Non-pigmented ciliary epithelial cell (primary cell): ENCODE data around the gene ARHGEF35.
"Not testable (repeated sequence)": the region's sequence is repeated elsewhere in the genome, so short reads cannot be mapped to it uniquely, and the experiment has no call there.

ENCODE experiments used
- DNase-seq: peaks from one replicate; pipeline ENCODE4 v3.0.0-alpha.2; 2010; ENCODE audit warnings: low read depth

ARHGEF35 gene

DNA sequence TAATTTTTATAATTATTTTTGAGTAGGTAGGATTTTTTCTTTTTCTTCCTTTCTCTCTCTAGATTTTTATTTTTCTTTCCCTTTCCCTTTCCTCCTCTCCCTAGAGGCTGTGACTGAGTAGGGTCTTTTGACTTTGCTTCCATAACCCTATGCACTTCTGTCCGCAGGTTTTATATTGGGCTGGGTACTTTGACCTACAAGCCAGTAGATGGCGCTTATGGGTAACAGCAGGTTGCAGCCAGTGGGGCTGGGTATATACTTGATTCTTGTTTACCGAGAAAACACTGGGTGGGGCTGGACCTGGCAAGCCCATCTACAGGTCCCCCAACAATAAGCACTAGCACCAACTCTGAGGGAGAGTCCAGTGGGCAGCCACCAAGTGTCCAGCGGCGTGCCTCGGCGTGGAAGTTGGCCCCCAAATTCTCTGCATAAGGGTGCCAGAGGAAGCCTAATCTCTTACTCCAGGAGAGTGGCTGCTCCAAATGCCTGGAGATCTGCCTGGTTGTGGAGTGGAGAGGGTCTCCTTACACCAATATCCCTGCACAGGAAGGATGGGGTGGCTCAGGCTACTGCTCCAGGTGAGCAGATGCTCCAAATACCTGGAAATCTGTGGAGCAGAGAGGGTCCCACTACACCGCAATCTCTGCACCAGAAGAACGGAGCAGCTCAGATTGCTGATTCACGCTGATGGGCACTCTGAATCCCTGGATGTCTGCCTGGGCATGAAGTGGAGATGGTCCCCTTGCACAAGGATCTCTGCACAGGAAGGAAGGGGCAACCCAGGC lies 17.1 kb downstream of the ARHGEF35 start:
- not testable (repeated sequence) for DNase-seq

DNA sequence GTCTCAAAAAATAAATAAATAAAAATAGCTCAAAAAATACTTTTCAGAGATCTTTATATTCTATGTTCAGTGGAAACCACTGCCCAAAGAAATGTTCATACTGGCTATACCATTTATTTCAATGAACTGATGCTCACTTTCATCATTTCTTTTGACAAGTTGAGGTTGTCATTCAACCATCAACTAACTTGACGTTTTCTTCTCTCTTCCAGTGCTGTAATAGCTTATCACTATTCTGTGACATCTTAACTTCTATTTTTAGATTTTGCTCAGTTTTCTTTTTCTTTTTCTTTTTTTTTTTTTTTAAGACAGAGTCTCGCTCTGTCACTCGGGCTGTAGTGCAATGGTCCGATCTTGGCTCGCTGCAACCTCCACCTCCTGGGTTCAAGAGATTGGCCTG lies 21.0 kb downstream of the ARHGEF35 start:
- DNase-seq, result no peak

GRCh38 chr7:144171594-144172350 lies 23.9 kb downstream of the ARHGEF35 start:
- peak; percentile 8 for DNase-seq

DNA sequence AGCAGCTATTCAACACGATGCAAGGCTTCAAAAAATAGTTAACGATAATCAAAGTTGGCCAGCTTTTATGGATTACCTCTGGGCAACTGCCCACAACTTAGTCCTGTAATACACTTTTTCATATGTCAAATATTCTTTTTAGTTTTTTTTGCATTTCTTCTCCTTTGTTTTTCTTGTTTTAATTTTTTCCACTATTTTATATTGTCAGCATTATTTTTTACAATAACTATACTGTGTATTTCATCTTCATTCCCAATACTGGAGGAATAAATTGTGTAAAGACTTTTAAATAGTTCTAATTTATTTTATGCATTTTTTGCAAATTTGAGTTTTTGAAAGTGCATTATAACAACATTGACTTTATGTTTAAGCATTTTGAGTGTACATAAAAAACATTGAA lies 30.8 kb downstream of the ARHGEF35 start:
- DNase-seq, result no peak

DNA sequence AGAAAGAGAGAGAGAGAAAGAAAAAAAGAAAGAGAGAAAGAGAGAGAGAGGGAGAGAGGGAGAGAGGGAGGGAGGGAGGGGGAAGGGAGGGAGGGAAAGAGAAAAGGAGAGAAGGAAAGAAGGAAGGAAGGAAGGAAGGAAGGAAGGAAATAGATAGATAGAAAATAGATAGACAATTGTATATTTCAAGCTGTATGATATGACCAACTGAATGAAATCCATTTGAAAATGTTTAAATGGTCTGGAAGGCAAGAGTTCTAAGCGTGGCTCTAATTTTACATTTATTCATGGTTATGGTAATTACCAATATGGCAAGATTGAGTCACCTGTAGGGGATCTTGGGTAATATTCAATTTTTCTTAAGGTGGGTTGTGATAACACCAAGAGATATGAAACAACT lies 36.8 kb downstream of the ARHGEF35 start:
- DNase-seq, result no peak

- DNase-seq, result no peak
These were observed 47.3 kb downstream of the ARHGEF35 start for GRCh38 chr7:144148224-144148827.

- no peak for DNase-seq
These were observed 51.2 kb downstream of the ARHGEF35 start for GRCh38 chr7:144144426-144144825.

- DNase-seq, result no peak
These were observed 53.4 kb downstream of the ARHGEF35 start for GRCh38 chr7:144142187-144142586.

DNA sequence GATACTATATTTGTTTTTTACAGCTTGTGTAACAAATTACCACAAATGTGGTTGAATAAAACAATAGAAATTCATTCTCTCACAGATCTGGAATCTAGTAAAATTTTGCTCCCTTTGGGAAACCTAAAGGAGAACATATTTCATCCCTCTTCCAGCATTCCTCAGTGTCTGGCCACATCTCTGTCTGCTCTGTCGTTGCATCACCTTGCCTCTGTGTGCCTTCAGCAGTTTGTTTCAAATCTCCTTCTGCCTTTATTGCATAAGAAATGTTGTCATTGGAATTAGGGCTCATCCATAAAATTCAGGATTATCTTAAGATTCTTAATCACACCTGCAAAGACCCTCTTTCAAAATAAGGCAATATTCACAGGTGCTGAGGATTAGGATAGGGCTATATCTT lies 58.1 kb downstream of the ARHGEF35 start:
- no peak for DNase-seq
